ENCODE data around the gene PAX4. TPM values are rescaled to one million over a fixed set of nuclear protein-coding genes. Genes with fewer than 3 reads are reported as not detected.

The PAX4 gene
- total RNA-seq, 1 donor from 2014 or later, result not detected

DNA sequence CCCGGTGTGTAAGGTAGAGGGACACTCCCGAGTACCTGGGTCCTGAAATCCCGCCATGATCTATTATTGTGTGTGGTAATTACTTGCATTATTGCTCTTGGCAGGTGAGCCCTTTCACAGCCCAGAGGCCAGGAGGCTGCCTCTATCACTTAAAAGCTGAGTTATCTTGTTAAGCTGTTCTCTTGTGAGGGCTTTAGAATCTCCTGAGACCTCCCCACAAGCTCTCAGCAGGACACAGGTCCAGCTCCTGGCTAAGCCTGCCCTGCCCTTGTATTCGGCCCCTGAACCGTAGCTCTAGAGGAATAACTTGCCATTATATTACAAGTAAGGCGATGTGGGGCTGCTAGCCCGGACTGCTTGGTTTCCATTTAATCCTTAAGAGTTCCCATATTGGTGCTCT, 48.0 kb upstream of the PAX4 start:
- no peak overlapping the region for H2AFZ ChIP-seq (replicated peaks)
- peak overlapping the region; percentile 17 for H3K4me3 ChIP-seq
- H3K27me3 ChIP-seq, result peaks cover 40% of the 10 kb centered on the region
- H3K27me3 Mint-ChIP-seq (ENCODE audit: insufficient read depth, low read depth), result peaks cover 3% of the 10 kb centered on the region
- H3K4me3 Mint-ChIP-seq, result no peak overlapping the region
- H3K4me1 Mint-ChIP-seq, result peaks cover 30% of the 10 kb centered on the region
- H3K27ac Mint-ChIP-seq, result peak overlapping the region; percentile 1
- no peaks in the 10 kb centered on the region for H3K9me3 Mint-ChIP-seq
- DNase-seq (ENCODE audit: low spot score), result peak; percentile 92
- H3K9me3 ChIP-seq (ENCODE audit: low read depth), result no peaks in the 10 kb centered on the region
- no peak for TF ChIP-seq EZH2 (IDR thresholded peaks at IDR 0.05)
- peak; percentile 99 for TF ChIP-seq EZH2phosphoT487 (IDR thresholded peaks at IDR 0.05)
- no peak for TF ChIP-seq CTCF (IDR thresholded peaks at IDR 0.05)
- peaks cover 93% of the 10 kb centered on the region for H4K20me1 ChIP-seq (ENCODE audit: low read depth)
- peaks cover 95% of the 10 kb centered on the region for H3K79me2 ChIP-seq (ENCODE audit: low read depth)
- peak overlapping the region; percentile 55 for H3K4me2 ChIP-seq
- peaks cover 25% of the 10 kb centered on the region for H3K4me1 ChIP-seq
- H3F3A ChIP-seq (ENCODE audit: low read depth), result peaks cover 29% of the 10 kb centered on the region
- H3K36me3 ChIP-seq, result no peaks in the 10 kb centered on the region
- H3K27ac ChIP-seq, result no peak overlapping the region
- H3K36me3 Mint-ChIP-seq, result peaks cover 16% of the 10 kb centered on the region
- no peak overlapping the region for H3K9ac ChIP-seq

DNA sequence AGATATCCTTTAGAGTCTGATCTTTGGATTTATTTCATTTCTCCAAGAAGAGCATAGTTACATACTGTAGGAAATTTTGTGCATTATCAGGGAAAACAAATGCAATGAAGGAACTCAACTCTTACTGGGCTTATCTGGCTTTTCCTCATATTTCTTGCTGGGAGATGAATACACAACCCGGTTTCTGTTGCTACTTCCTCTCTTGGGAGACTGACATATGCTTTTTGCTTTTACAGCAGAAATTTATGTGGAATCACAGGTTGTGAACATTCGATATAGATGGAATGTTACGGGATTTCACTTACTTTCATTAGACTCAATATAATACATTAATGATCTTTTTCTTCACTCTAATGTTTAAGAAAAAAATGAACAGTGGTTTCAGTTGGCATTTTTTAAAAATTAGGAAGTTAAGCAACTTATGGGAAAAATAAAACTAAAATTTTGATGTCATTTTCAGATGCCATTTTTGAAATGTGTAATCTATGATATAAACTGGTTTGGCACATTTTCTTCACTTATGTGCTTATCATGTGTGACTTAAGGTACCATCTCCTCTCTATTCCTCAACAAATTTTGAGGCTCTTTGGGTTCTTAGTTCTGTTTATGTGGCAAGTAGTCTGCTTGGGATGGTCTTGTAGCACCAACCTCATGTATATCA, 41.2 kb upstream of the PAX4 start:
- peaks cover 98% of the 10 kb centered on the region for H4K20me1 ChIP-seq (ENCODE audit: low read depth)
- peaks cover 10% of the 10 kb centered on the region for H3F3A ChIP-seq (ENCODE audit: low read depth)
- no peaks in the 10 kb centered on the region for H3K9me3 ChIP-seq (ENCODE audit: low read depth)
- H3K9ac ChIP-seq, result no peak overlapping the region
- H3K27me3 Mint-ChIP-seq (ENCODE audit: insufficient read depth, low read depth), result peaks cover 1% of the 10 kb centered on the region
- peaks cover 20% of the 10 kb centered on the region for H3K4me1 ChIP-seq
- H3K27me3 ChIP-seq, result peaks cover 7% of the 10 kb centered on the region
- H3K9me3 Mint-ChIP-seq, result no peaks in the 10 kb centered on the region
- no peak overlapping the region for H2AFZ ChIP-seq (replicated peaks)
- H3K4me2 ChIP-seq, result no peak overlapping the region
- H3K4me3 Mint-ChIP-seq, result no peak overlapping the region
- H3K36me3 ChIP-seq, result no peaks in the 10 kb centered on the region
- no peak for DNase-seq (ENCODE audit: low spot score)
- no peak overlapping the region for H3K27ac ChIP-seq
- peaks cover 11% of the 10 kb centered on the region for H3K36me3 Mint-ChIP-seq
- peaks cover 7% of the 10 kb centered on the region for H3K4me1 Mint-ChIP-seq
- no peak overlapping the region for H3K27ac Mint-ChIP-seq
- TF ChIP-seq CTCF (IDR thresholded peaks at IDR 0.05) (no peak), EZH2 (IDR thresholded peaks at IDR 0.05) (no peak), EZH2phosphoT487 (IDR thresholded peaks at IDR 0.05) (no peak)
- no peak overlapping the region for H3K4me3 ChIP-seq
- peaks cover 100% of the 10 kb centered on the region for H3K79me2 ChIP-seq (ENCODE audit: low read depth)

DNA sequence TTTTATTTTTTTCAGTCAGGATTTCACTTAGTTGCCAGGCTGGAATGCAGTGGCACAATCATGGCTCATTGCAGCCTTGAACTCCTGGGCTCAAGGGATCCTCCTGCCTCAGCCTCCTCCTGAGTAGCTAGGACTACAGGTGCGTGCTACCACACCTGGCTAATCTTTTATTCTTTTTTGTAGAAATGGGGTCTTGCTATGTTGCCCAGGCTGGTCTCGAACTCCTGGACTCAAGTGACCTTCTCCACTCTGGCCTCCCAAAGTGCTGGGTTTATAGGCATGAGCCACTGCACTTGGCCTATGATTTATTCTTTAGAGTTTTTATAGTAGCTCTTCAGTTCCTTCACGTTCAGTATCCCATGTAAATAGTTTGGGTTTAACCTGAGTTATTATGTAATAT, 39.6 kb upstream of the PAX4 start:
- Mint-ChIP-seq H3K36me3 (peaks cover 11% of the 10 kb centered on the region), H3K9me3 (no peaks in the 10 kb centered on the region), H3K27ac (no peak overlapping the region), H3K4me3 (no peak overlapping the region), H3K27me3 (ENCODE audit: insufficient read depth, low read depth) (no peaks in the 10 kb centered on the region), H3K4me1 (peaks cover 22% of the 10 kb centered on the region)
- H3K9me3 ChIP-seq (ENCODE audit: low read depth), result no peaks in the 10 kb centered on the region
- H3K4me3 ChIP-seq, result no peak overlapping the region
- H3K4me1 ChIP-seq, result peaks cover 35% of the 10 kb centered on the region
- H3K27ac ChIP-seq, result no peak overlapping the region
- no peaks in the 10 kb centered on the region for H3K36me3 ChIP-seq
- H3K4me2 ChIP-seq, result no peak overlapping the region
- H3K9ac ChIP-seq, result no peak overlapping the region
- peaks cover 14% of the 10 kb centered on the region for H3F3A ChIP-seq (ENCODE audit: low read depth)
- H3K79me2 ChIP-seq (ENCODE audit: low read depth), result peaks cover 100% of the 10 kb centered on the region
- peaks cover 98% of the 10 kb centered on the region for H4K20me1 ChIP-seq (ENCODE audit: low read depth)
- no peak overlapping the region for H2AFZ ChIP-seq (replicated peaks)
- no peak for DNase-seq (ENCODE audit: low spot score)
- no peaks in the 10 kb centered on the region for H3K27me3 ChIP-seq
- TF ChIP-seq EZH2phosphoT487 (IDR thresholded peaks at IDR 0.05), result no peak
- TF ChIP-seq CTCF (IDR thresholded peaks at IDR 0.05), result no peak
- TF ChIP-seq EZH2 (IDR thresholded peaks at IDR 0.05), result no peak

Data from neural progenitor cell (in vitro differentiated cells).